HepG2 (cell line): ENCODE data around the gene AAGAB. TPM values are rescaled to one million over a fixed set of nuclear protein-coding genes. Genes with fewer than 3 reads are reported as not detected.

Source experiments
- ATAC-seq: fragments of 200-7000 bp; cut with Tn5 transposase; 3 replicates; pipeline ENCODE4 v1.9.1; 2020; ENCODE audit warnings: mild to moderate bottlenecking, moderate library complexity
- BruUV-seq: library from RNA; stranded (reverse); fragments of 400-500 nt; replicated peaks from 2 replicates; lab custom pipeline; 2021; lab: Mats Ljungman, UMichigan
- CTCF ChIA-PET: fragments of 300-600 bp; formaldehyde crosslinking; extraction: SDS; loops from one replicate; lab custom pipeline; 2021; ENCODE audit warnings: low total read pairs, inconsistent platforms, low intra/inter-chr PET ratio; lab: Yijun Ruan, JAX
- POLR2A ChIA-PET: fragments of 350-600 bp; sonication (Branson Sonifier 250); formaldehyde crosslinking; loops from one replicate; lab custom pipeline; 2020; ENCODE audit warnings: antibody characterized with exemption, inconsistent platforms; lab: Yijun Ruan, JAX
- DNase-seq: peaks from one replicate; pipeline ENCODE4 v3.0.0-alpha.2; 2015; ENCODE audit warnings: low spot score
- FAIRE-seq: peaks from 3 replicates; lab custom pipeline; 2011; peaks lifted over from hg19 to GRCh38; lab: Jason Lieb, UNC
- H2AFZ ChIP-seq: one replicate; pipeline ENCODE4 v1.6.1; 2011; ENCODE audit warnings: low read length, inconsistent platforms
- H3K27ac ChIP-seq: fragments of 300-600 bp; 3 replicates; pipeline ENCODE4 v1.8.0; 2011; ENCODE audit warnings: mixed run types, mild to moderate bottlenecking, mixed read lengths, low read length, inconsistent platforms; ENCODE audit not compliant: insufficient read depth; ENCODE audit errors: extremely low read length
- H3K27me3 ChIP-seq, 2 experiments: fragments of 200-600 bp in 1 of 2; 2 replicates in 1 of 2; 3 replicates in 1 of 2; pipeline versions ENCODE4 v1.6.0 to v1.8.0; 2011; ENCODE audit warnings: low read length in 2 of 2, mild to moderate bottlenecking in 2 of 2, moderate library complexity in 2 of 2, inconsistent platforms in 1 of 2; ENCODE audit not compliant: insufficient read depth in 2 of 2, control insufficient read depth in 1 of 2
- H3K36me3 ChIP-seq, 2 experiments: fragments of 200-600 bp in 1 of 2; replicated peaks in 1 of 2; 2 replicates in 1 of 2; 3 replicates in 1 of 2; pipeline versions ENCODE4 v1.5.1 to v1.8.0; 2011; ENCODE audit warnings: low read length in 2 of 2, inconsistent platforms in 1 of 2; ENCODE audit not compliant: insufficient read depth in 2 of 2, control insufficient read depth in 1 of 2
- H3K4me1 ChIP-seq: 2 replicates; pipeline ENCODE4 v1.5.1; 2012; ENCODE audit warnings: low read length, inconsistent platforms; ENCODE audit not compliant: insufficient read depth
- H3K4me2 ChIP-seq: 2 replicates; pipeline ENCODE4 v1.6.0; 2011; ENCODE audit warnings: low read depth, low read length, inconsistent platforms
- H3K4me3 ChIP-seq, 3 experiments: fragments of 200-600 bp in 1 of 3; sonication (generic), shearing (Covaris generic) in 1 of 3; replicated peaks in 1 of 3; 2 replicates each; pipeline ENCODE4 v1.5.1; 2011 to 2016; ENCODE audit warnings: low read length in 3 of 3, inconsistent platforms in 2 of 3, low read depth in 2 of 3, mild to moderate bottlenecking in 2 of 3, control low read depth in 1 of 3, mixed read lengths in 1 of 3; ENCODE audit not compliant: insufficient read depth in 1 of 3
- H3K79me2 ChIP-seq: one replicate; pipeline ENCODE4 v1.6.1; 2011; ENCODE audit warnings: low read length, inconsistent platforms; ENCODE audit not compliant: insufficient read depth
- H3K9ac ChIP-seq: 2 replicates; pipeline ENCODE4 v1.6.0; 2011; ENCODE audit warnings: mild to moderate bottlenecking, low read depth, low read length, inconsistent platforms; ENCODE audit not compliant: insufficient read depth
- H3K9me3 ChIP-seq: 2 replicates; pipeline ENCODE4 v1.5.1; 2012; ENCODE audit warnings: mild to moderate bottlenecking, low read length
- H4K20me1 ChIP-seq: 2 replicates; pipeline ENCODE4 v1.6.0; 2011; ENCODE audit warnings: inconsistent platforms, mild to moderate bottlenecking, low read length, moderate library complexity; ENCODE audit not compliant: insufficient read depth
- HNF4G ChIP-seq, 2 experiments: sonication (generic) in 1 of 2; formaldehyde crosslinking in 1 of 2; IDR thresholded peaks; 2 replicates each; pipeline versions ENCODE4 v1.4.0 to v1.6.1; 2011 to 2020; ENCODE audit warnings: borderline replicate concordance in 2 of 2, low read depth in 2 of 2, mild to moderate bottlenecking in 2 of 2, low read length in 1 of 2, missing genetic modification reagents in 1 of 2, moderate library complexity in 1 of 2
- NFE2 ChIP-seq: sonication (generic); formaldehyde crosslinking; IDR thresholded peaks from 2 replicates; pipeline ENCODE4 v1.4.0; 2020; ENCODE audit warnings: missing genetic modification reagents
- ZNF512B ChIP-seq: sonication (generic); formaldehyde crosslinking; IDR thresholded peaks from 2 replicates; pipeline ENCODE4 v1.5.1; 2020; ENCODE audit warnings: missing genetic modification reagents, mild to moderate bottlenecking, borderline replicate concordance
- ZNF543 ChIP-seq: sonication (generic); formaldehyde crosslinking; IDR thresholded peaks from 2 replicates; pipeline ENCODE4 v1.4.0; 2020; ENCODE audit warnings: mild to moderate bottlenecking, missing genetic modification reagents
- ZNF550 ChIP-seq: sonication (generic); formaldehyde crosslinking; IDR thresholded peaks from 2 replicates; pipeline ENCODE4 v1.4.0; 2020; ENCODE audit warnings: mild to moderate bottlenecking, missing genetic modification reagents, borderline replicate concordance
- WGBS: methylation state at CpG from one replicate; pipeline ENCODE4 v1.1.6; 2017; ENCODE audit warnings: low lambda C conversion rate; 5-methylcytosine and 5-hydroxymethylcytosine counted together
- in situ Hi-C: cut with HindIII; loops from 2 replicates; pipeline ENCODE4 v1.10.0; 2017; ENCODE audit warnings: low pct_unique_long_range_greater_than_20kb; ENCODE audit not compliant: extremely low pct_ligation_motif_present
- intact Hi-C: fragments of 100-400 bp; cut with micrococcal nuclease; formaldehyde crosslinking; loops from one replicate; pipeline ENCODE4 v1.10.0; 2022; ENCODE audit not compliant: unreplicated experiment
- polyA plus RNA-seq, 8 experiments: library from polyadenylated mRNA; depleted of rRNA in 3 of 8; stranded (reverse) in 7 of 8; unstranded in 1 of 8; fragments of >200 nt; fragmentation: Illumina TruSeq in 4 of 8; extraction: Trizol in 4 of 8; gene quantifications; 2 replicates each; pipeline versions ENCODE4 v1.2.1 to v1.2.3, GENCODE V29; 2011 to 2016; ENCODE audit warnings: low read depth in 4 of 8, missing spikeins in 1 of 8, mixed read lengths in 1 of 8; ENCODE audit not compliant: insufficient read depth in 1 of 8
- total RNA-seq, 5 experiments: library from RNA; depleted of rRNA; stranded (reverse); fragments of >200 nt; fragmentation: Illumina TruSeq; extraction: Trizol; gene quantifications; 2 replicates each; pipeline ENCODE4 v1.2.3, GENCODE V29; 2016; ENCODE audit warnings: low read depth in 1 of 5

Gene AAGAB
- total and polyA plus RNA-seq, 2 of the 13 experiments (the other 11 are each of a cell fraction or from before 2014, with no cell fraction given), result 8.0 to 34.9 TPM

DNA sequence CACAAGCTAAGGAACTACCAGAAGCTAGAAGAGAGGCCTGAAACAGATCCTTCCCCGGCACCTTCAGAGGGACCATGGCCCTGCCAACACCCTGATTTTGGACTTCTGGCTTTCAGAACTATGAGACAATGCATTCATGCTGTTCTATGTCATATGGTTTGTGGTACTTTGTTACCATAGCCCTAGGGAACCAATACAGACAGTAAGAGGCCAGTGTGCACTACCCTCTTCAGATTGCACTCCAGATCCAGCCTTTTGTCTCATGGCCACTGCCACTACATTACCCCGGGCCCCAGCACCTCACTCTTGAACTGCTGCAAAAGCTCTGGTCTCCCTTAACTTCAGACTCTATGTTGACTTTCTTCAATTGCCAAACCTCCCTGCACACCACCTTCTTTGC is 24.0 kb downstream of the AAGAB start:
- intact Hi-C loops (no loop called here), in situ Hi-C loops (no loop called here)
- no TSS peak for BruUV-seq
- Histone ChIP-seq H3K27me3 (no peaks in the 10 kb centered on the region), H3K36me3 (peaks cover 2 to 7% of the 10 kb centered on the region in 2 experiments; a peak in 2 of 5 replicates), H3K27ac (no peak overlapping the region), H3K9me3 (no peaks in the 10 kb centered on the region), H2AFZ (no peak overlapping the region), H3K79me2 (no peaks in the 10 kb centered on the region), H3K4me2 (no peak overlapping the region), H4K20me1 (no peaks in the 10 kb centered on the region), H3K9ac (no peak overlapping the region), H3K4me3 (no peak overlapping the region), H3K4me1 (peaks cover 11% of the 10 kb centered on the region)
- no peak for TF ChIP-seq ZNF512B (CRISPR knock-in tag)
- TF ChIP-seq ZNF550 (CRISPR knock-in tag), result no peak
- no peak for TF ChIP-seq HNF4G (IDR thresholded peaks at IDR 0.05; ENCODE audit: borderline replicate concordance, low read depth, low read length)
- TF ChIP-seq HNF4G (CRISPR knock-in tag; IDR thresholded peaks at IDR 0.05; ENCODE audit: borderline replicate concordance, low read depth), result no peak
- no peak for TF ChIP-seq ZNF543 (CRISPR knock-in tag)
- no peak for TF ChIP-seq NFE2 (CRISPR knock-in tag)
- 100% methylated on average over 2 of the region's 2 CpGs for WGBS
- FAIRE-seq (no peak), ATAC-seq (no peak), DNase-seq (no peak)
- POLR2A ChIA-PET, result no interaction called here
- CTCF ChIA-PET, result no interaction called here
